Left hindlimb (tissue), 1 donor: Measurements from ENCODE around the gene GPR107.
A peak's percentile ranks its signal among the peaks of the same experiment; 100 is the strongest.

Experiments used
- DNase-seq: peaks from one replicate; pipeline ENCODE4 v3.0.0-alpha.2; 2018

Gene GPR107

GRCh38 chr9:130139251-130139650, 85.5 kb downstream of the GPR107 start:
- DNase-seq, result no peak

DNA sequence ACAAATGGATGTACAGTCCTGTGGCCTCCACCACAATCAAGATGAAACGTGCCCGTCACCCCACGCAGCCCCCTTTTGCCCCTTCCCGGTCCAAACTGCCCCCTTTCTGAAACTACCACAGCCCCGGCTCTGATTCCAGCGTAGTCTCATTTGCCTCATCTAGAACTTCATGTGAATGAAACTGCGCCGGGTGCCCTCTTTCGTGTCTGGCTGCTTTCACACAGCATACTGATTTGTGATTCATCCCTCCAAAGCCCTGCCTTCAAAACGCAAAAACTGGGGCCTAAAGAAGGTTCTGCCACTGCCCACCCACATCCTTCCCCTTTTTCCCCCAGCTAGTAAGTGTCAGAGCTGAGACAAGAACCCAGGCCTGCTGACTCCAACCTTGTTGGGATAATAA, 87.0 kb downstream of the GPR107 start:
- DNase-seq, result no peak

GRCh38 chr9:130142056-130142455, 88.3 kb downstream of the GPR107 start:
- DNase-seq, result no peak

- no peak for DNase-seq
Measured at GRCh38 chr9:130142641-130143040, 88.9 kb downstream of the GPR107 start.

- no peak for DNase-seq
Measured at GRCh38 chr9:130143279-130143893, 89.7 kb downstream of the GPR107 start.

DNA sequence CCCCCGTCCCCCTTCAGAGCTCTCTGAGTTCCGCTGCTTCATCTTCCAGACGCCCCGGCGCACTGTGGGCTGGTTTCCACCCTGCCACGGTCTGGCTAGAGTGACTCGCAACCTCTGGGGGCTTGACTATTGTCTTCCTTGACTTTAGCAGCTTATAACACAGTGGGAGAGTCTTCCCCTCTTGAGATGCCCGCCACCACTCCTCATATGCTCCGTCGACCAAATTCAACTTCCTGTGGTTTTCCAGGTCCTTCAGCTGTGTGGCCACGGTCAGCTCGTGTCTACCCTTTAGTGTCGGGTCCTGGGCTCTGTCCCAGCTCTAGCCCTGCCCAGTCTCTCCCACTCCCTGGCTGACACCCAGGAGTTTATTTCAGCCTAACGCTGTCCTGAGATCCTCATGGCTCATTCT, 90.3 kb downstream of the GPR107 start:
- DNase-seq, result peak; percentile 65

GRCh38 chr9:130144703-130145102, 91.0 kb downstream of the GPR107 start:
- no peak for DNase-seq

DNA sequence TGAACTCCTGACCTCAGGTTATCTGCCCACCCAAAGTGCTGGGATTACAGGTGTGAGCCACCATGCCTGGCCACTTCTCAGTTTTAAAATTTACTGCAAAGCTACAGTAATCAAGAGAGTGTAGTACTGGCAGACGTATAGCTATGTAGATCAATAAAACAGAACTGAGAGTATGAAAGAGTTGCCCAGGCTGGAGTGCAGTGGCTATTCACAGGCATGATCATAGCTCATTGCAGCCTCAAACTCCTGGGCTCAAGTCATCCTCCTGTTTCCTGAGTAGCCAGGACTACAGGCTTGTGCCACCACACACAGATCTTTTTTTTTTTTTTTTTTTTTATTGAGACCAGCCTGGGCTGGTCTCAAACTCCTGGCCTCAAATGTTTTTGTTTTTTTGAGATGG, 92.0 kb downstream of the GPR107 start:
- DNase-seq, result no peak

GRCh38 chr9:130147198-130147597, 93.5 kb downstream of the GPR107 start:
- no peak for DNase-seq

- no peak for DNase-seq
Measured at GRCh38 chr9:130147910-130148309, 94.2 kb downstream of the GPR107 start.

DNA sequence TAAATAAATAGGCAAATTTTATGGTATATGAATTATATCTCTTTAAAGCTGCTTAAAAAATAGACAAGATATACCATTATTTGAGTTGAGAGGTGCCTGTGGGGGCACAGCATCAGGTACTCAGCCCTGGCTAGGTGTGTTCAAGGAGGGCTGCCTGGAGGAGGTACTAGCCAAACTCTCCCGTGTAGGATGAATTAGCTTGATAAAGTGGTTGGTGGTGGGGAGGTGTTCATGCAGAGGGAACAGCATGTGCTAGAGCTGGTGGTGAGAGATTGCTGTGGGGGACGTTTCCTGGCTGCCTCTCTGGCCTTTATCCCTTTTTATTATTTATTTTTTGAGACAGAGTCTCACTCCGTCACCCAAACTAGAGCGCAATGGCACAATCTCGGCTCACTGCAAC, 95.3 kb downstream of the GPR107 start:
- DNase-seq, result no peak

DNA sequence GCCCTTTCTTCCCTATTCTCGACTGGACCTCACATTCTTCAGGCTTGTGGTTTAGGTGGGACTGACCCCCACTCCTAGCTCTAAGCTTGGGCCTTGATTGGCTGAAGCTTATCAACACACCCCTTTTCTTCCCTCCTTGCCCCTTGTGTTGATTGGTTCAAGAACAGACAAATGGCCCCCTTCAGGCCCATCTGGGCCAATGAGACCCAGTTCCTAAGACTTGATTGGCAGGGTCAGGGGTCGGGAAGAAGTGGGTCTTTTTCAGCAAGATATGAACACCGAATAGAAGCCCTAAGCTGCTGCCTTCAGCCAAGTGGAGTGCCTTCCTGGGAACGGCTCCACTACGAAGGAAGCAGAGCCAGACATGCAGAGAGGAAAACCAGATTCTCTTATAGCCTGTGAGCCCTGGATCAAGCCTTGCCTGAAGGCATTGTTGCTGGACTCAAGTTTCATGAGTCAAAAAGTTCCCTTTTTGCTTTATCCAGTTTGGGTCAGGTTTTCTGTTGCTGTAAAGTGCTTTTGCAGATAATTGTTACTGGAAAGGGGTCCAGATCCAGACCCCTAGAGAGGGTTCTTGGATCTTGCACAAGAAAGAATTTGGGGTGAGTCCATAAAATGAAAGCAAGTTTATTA, 96.1 kb downstream of the GPR107 start:
- DNase-seq, result no peak

GRCh38 chr9:130150779-130151382, 97.2 kb downstream of the GPR107 start:
- DNase-seq, result peak; percentile 2

- peak; percentile 27 for DNase-seq
Measured at GRCh38 chr9:130154816-130155215, 101.1 kb downstream of the GPR107 start.

- no peak for DNase-seq
Measured at GRCh38 chr9:130155647-130156046, 101.9 kb downstream of the GPR107 start.

DNA sequence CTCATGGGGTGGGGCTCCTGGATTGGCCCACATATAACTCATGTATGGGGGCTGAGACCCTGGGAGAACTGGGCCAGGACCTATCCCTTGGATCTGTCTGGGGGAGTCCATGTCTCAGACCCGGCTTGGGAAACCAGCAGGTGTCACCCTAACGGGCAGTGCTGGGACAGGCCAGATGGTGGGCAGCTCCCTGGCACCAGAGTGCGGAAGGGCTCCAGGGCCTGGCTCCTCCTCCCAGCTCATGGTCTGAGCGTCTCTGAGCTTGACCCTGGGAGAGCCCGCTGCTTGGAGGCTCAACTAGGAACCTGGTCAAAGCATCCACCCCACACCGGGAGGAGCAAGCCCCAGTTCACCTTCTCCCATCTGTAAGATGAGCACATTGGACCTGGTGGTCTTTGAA, 103.0 kb downstream of the GPR107 start:
- peak; percentile 21 for DNase-seq

- DNase-seq, result peak; percentile 25
Measured at GRCh38 chr9:130157079-130157478, 103.4 kb downstream of the GPR107 start.

DNA sequence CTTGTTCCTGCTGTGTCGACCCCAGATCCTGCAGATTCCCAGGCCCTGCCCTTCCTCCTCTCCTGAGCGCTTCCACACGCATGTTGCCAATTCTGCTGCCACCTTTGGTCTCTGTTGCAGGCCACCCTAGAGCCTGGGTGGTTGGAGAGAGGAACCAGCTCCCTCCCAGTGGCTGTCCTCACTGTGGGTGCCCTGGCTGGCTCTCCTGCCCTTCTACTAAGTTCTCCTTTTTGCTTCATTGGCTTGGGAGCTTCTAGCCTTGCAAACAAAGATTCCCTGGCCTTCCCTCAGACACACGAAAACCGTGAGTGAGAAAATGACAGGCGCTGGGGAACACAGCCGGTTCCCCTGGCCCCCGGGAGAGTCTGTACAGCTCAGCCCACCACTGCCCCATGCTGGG, 104.3 kb downstream of the GPR107 start:
- DNase-seq, result peak; percentile 15

DNA sequence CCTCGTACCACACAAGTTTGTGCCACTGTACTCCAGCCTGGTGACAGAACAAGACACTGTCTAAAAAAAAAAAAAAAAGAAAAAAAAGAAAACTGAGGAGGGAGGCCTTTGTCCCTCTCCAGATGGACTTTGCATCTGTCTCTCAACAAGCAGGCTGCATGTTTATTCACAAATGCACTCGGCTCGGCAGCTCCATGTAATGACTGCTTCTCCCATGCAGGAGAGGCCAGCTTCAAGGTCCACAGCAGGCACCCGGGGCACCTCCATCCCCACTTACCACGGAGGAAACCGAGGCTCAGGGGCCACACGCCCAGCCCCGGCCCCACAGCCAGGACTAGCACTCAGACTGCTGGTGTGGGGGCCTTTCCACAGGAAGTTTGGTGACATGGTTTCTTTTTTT, 105.4 kb downstream of the GPR107 start:
- peak; percentile 3 for DNase-seq

GRCh38 chr9:130159915-130160670, 106.4 kb downstream of the GPR107 start:
- DNase-seq, result peak; percentile 6

DNA sequence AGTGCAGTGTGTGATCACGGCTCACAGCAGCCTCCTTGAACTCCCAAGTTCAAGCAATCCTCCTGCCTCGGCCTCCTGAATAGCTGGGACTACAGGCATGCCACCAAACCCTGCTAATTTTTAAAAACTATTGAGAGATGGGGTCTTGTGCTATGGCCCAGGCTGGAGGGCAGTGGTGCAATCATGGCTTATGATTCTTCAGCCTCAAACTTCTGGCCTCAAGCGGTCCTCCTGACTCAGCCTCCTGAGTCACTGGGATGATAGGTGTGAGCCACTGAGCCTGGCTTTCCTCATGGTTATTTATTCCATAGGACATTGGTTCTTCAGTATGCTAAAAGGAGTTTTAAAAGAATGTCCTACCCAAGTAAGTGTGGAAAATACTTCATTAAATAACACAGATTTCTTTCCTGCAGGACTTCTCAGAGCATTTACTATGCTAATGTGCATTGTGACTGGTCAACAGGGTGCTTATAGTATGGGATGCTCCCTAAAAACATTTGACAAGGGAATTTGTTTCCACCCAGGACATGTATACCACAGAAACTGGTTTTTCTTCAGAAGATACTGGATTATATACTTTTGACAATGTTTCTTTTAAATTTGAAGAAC, 107.3 kb downstream of the GPR107 start:
- DNase-seq, result no peak

GRCh38 chr9:130165579-130165978, 111.9 kb downstream of the GPR107 start:
- no peak for DNase-seq

- no peak for DNase-seq
Measured at GRCh38 chr9:130166399-130166798, 112.7 kb downstream of the GPR107 start.
